SW480 (cell line): ENCODE results near the gene LNX2.

Source experiments
- DNase-seq: peaks from one replicate; pipeline ENCODE4 v3.0.0-alpha.2; 2016; ENCODE audit warnings: low spot score

Gene LNX2

DNA sequence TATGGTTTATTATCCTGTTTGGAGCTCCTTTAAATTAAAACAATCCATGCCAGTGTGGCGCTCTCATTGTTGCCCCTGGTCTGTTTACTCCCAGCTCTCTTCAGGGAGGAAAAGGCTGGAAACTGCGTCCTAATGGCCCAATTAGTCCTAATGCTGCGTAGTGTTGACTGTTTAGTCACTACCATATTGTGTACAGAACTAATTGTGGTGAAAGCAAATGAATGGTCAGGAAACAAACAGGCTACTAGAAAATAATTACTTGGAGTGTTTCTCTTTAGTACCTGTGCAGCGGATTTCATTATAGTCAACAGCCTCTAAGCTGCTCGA is 115.5 kb downstream of the LNX2 start:
- DNase-seq = no peak

GRCh38 chr13:27504128-27504867 is 116.0 kb downstream of the LNX2 start:
- no peak for DNase-seq

- no peak for DNase-seq
Measured at GRCh38 chr13:27500806-27501534, 119.4 kb downstream of the LNX2 start.

DNA sequence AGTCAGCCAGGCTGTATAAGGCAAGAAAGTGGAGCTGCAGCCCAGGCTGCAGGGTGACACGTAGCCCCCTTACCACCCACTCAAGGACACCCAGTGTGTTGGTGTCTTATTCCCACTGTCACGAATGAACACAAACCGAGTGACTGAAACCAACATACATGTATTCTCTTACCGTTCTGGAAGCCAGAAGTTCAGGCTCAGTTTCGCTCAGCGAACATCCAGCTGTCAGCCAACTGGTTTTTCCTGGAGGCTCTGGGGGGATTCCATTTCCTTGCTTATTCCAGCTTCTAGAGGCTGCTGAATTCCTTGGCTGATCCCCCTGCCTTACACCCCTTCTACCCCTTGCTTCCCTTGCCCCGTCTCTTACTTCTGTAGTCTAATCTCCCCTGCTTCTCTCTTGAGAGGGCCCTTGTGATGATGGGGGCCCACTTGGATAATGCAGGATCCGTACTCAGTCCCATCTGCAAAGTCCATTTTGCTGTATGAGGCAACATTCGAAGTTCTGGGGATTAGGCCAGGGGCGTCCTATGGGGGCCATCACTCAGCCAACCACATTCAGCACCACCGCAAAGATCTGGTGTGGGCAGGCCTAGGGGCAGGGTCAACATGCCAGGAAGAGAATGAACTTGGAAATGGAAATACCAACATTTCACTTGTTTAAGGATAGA is 122.6 kb downstream of the LNX2 start:
- no peak for DNase-seq

DNA sequence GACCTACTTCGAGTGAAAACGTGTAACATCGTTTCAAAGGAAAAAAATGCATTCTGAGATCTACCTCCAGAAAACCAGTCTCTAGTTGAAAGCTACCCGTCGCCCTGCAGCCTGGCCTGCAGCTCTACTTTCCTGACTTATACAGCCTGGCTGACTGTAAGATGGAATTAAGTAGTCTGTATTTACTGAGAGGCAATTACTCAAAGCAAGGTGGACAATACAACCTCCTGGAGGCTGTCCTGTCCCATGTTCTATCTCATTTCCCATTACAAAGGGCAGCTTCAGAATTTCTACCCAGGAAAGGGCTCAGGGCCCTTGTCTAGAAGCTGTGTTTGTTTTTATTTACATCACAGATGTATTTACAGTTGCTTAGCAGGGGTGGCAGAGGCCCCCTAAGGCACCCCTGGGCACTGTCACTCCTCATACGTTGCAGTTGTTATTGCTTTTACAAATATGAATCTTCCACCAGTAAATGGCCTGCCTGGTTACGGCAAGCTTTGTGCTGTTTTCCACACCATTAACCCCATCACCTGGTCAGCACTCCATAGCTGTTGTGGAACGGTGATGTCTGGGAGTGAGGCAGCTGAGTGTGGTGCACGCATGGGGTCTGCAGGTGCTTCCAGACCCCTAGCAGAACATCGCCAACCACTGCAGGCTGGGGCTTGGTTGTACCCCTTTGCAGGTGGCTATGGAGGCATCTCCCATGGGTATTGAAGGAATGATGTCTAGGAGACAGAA is 123.6 kb downstream of the LNX2 start:
- no peak for DNase-seq

- DNase-seq = no peak
Measured at GRCh38 chr13:27496006-27496405, 124.3 kb downstream of the LNX2 start.
